CD4-positive, CD25-positive, alpha-beta regulatory T cell (primary cell): ENCODE results near the gene SSX2. TPM values are rescaled to one million over a fixed set of nuclear protein-coding genes. Genes with fewer than 3 reads are reported as not detected.
"Not testable (repeated sequence)": the region's sequence is repeated elsewhere in the genome, so short reads cannot be mapped to it uniquely, and the experiment has no call there.

Experiments
- ATAC-seq, 2 donors: fragments of 150-1000 bp; cut with Tn5 transposase; one replicate each; pipeline ENCODE4 v1.10.0; 2021; ENCODE audit warnings: low read depth in 2 of 2, moderate number of reproducible peaks in 2 of 2, moderate library complexity in 1 of 2
- DNase-seq, 3 donors: peaks; one replicate each; pipeline versions ENCODE4 v3.0.0 to v3.0.0-alpha.2; 2012 to 2022; ENCODE audit warnings: mixed read lengths in 1 of 3
- H3K27ac ChIP-seq: one replicate; pipeline ENCODE4 v1.7.0; 2013; ENCODE audit warnings: mild to moderate bottlenecking, low read length; ENCODE audit not compliant: insufficient read depth, poor library complexity, severe bottlenecking
- H3K27me3 ChIP-seq: one replicate; pipeline ENCODE4 v1.7.0; 2013; ENCODE audit warnings: low read length; ENCODE audit not compliant: control insufficient read depth, insufficient read depth
- H3K36me3 ChIP-seq: one replicate; pipeline ENCODE4 v1.7.0; 2013; ENCODE audit warnings: mild to moderate bottlenecking, low read length, moderate library complexity; ENCODE audit not compliant: control insufficient read depth, insufficient read depth
- H3K4me1 ChIP-seq: 2 replicates; pipeline ENCODE4 v1.7.0; 2013; ENCODE audit warnings: mild to moderate bottlenecking, low read length; ENCODE audit not compliant: insufficient read depth, control insufficient read depth, poor library complexity, severe bottlenecking
- H3K4me3 ChIP-seq: one replicate; pipeline ENCODE4 v1.7.0; 2013; ENCODE audit warnings: low read depth, mild to moderate bottlenecking, low read length, moderate library complexity
- H3K9me3 ChIP-seq, 2 experiments: 1 replicate in 1 of 2; 2 replicates in 1 of 2; pipeline ENCODE4 v1.7.0; 2013; ENCODE audit warnings: low read length in 2 of 2, mild to moderate bottlenecking in 1 of 2, moderate library complexity in 1 of 2; ENCODE audit not compliant: control insufficient read depth in 2 of 2
- H3K27ac Mint-ChIP-seq, 3 donors: one replicate each; pipeline ENCODE4 v1.8.0; 2020 to 2022; ENCODE audit warnings: mild to moderate bottlenecking in 3 of 3, mixed read lengths in 3 of 3, moderate library complexity in 2 of 3
- H3K27me3 Mint-ChIP-seq: one replicate; pipeline ENCODE4 v1.8.0; 2022; ENCODE audit warnings: mild to moderate bottlenecking, mixed read lengths
- H3K36me3 Mint-ChIP-seq: one replicate; pipeline ENCODE4 v1.8.0; 2020; ENCODE audit warnings: mixed read lengths
- H3K4me1 Mint-ChIP-seq, 4 donors: one replicate each; pipeline ENCODE4 v1.8.0; 2020 to 2022; ENCODE audit warnings: mixed read lengths in 4 of 4, mild to moderate bottlenecking in 1 of 4
- H3K4me3 Mint-ChIP-seq, 4 donors: one replicate each; pipeline ENCODE4 v1.8.0; 2020 to 2022; ENCODE audit warnings: mild to moderate bottlenecking in 4 of 4, mixed read lengths in 4 of 4, moderate library complexity in 3 of 4
- H3K9me3 Mint-ChIP-seq, 7 donors: one replicate each; pipeline ENCODE4 v1.8.0; 2020 to 2022; ENCODE audit warnings: mixed read lengths in 7 of 7, mild to moderate bottlenecking in 3 of 7, moderate library complexity in 2 of 7
- polyA plus RNA-seq, 4 donors: library from polyadenylated mRNA; unstranded; fragments of 300-500 nt; fragmentation: Illumina TruSeq; gene quantifications; one replicate each; pipeline ENCODE4 v1.2.3, GENCODE V29; 2021
- total RNA-seq: library from RNA; stranded (reverse); gene quantifications from one replicate; pipeline ENCODE4 v1.2.3, GENCODE V29; 2022

Gene SSX2, protein sequence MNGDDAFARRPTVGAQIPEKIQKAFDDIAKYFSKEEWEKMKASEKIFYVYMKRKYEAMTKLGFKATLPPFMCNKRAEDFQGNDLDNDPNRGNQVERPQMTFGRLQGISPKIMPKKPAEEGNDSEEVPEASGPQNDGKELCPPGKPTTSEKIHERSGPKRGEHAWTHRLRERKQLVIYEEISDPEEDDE
- total RNA-seq = not detected
- not detected for polyA plus RNA-seq

DNA sequence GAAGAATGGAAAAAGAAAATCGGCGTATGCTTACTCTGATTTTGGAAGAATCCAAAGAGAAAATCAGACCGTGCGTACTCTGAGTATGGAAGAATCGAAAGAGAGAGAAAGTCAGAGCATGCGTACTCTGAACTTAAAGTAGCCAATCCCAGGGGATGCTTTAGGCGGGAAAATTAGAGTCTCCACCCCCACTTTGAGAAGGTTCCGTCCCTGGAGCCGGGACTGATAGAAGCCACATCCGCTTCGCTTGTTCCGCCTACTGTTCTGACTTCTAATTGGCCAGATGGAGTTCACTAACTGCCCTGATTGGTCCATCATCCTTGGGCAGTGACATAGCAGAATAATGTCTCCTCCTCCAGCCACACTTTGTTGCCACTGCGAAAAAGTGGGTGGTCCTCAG, at the start of gene SSX2:
SSX2 (minus strand) TSS at position 101 of the 400 bp plus-strand sequence. CDS start 1,429 bp downstream, outside the sequence.
- ATAC-seq, H3K9me3 ChIP-seq, H3K4me1 Mint-ChIP-seq, H3K27me3 Mint-ChIP-seq, H3K36me3 ChIP-seq, H3K27ac Mint-ChIP-seq, DNase-seq, H3K9me3 Mint-ChIP-seq, H3K4me1 ChIP-seq, H3K27me3 ChIP-seq, H3K4me3 ChIP-seq, H3K27ac ChIP-seq, H3K4me3 Mint-ChIP-seq, H3K36me3 Mint-ChIP-seq: not testable (repeated sequence)

DNA sequence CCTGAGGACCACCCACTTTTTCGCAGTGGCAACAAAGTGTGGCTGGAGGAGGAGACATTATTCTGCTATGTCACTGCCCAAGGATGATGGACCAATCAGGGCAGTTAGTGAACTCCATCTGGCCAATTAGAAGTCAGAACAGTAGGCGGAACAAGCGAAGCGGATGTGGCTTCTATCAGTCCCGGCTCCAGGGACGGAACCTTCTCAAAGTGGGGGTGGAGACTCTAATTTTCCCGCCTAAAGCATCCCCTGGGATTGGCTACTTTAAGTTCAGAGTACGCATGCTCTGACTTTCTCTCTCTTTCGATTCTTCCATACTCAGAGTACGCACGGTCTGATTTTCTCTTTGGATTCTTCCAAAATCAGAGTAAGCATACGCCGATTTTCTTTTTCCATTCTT, 44.0 kb upstream of the SSX2 start, which contains the start of gene SSX2B:
SSX2B (plus strand) TSS at position 301 of the 400 bp plus-strand sequence. CDS start 1,429 bp downstream, outside the sequence.
- not testable (repeated sequence) for H3K9me3 Mint-ChIP-seq

DNA sequence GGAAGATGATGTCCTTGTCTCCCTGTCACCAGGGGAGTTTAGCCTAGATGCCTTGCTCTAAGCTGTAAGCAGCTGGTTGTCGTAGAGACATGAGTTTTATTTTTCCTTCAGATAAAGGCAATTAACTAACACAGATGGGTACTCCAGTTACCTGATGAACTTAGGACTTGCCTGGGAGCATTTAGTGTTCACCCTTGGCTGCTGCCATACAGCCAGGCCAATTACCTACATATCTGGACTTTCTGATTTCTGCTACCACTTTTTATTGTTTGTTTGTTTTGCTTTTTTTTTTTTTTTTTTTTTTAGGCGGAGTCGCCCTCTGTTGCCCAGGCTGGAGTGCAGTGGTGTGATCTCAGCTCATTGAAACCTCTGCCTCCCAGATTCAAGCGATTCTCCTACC, 14.9 kb downstream of the SSX2 start:
- H3K4me3 ChIP-seq, H3K9me3 Mint-ChIP-seq, H3K27me3 ChIP-seq, H3K4me1 ChIP-seq, H3K4me3 Mint-ChIP-seq, H3K27ac ChIP-seq, H3K9me3 ChIP-seq, H3K27ac Mint-ChIP-seq, H3K36me3 ChIP-seq, H3K27me3 Mint-ChIP-seq, ATAC-seq, DNase-seq, H3K36me3 Mint-ChIP-seq, H3K4me1 Mint-ChIP-seq: not testable (repeated sequence)

More for the DNA sequence above, 44.0 kb upstream of the SSX2 start, which contains the start of gene SSX2B:
- not testable (repeated sequence) for DNase-seq, H3K4me1 ChIP-seq, H3K27me3 ChIP-seq, H3K9me3 ChIP-seq, ATAC-seq, H3K36me3 ChIP-seq, H3K27me3 Mint-ChIP-seq, H3K27ac ChIP-seq, H3K4me1 Mint-ChIP-seq, H3K36me3 Mint-ChIP-seq, H3K27ac Mint-ChIP-seq, H3K4me3 ChIP-seq, H3K4me3 Mint-ChIP-seq

DNA sequence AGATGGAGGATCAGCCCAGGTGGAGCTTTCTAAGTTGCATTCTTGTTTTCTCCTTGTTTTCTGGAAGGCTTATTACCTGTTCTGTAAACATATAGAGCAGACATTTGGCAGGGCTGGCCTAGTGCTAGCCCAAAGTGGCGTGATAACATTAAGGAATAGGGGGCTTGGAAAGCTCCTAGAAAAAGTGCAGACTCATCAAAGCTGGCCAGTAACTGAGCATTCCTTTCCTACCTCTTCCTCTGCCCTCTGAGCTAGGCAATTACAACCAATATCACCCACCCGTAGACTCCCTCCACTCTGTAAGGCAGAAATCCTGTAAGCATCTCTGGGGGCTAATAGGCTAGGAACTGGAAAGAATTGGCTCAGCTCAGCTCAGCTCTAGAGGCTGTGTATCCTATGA, 44.8 kb downstream of the SSX2 start:
- not testable (repeated sequence) for H3K36me3 ChIP-seq, H3K9me3 Mint-ChIP-seq, H3K4me3 Mint-ChIP-seq, H3K36me3 Mint-ChIP-seq, H3K27ac ChIP-seq, H3K27me3 Mint-ChIP-seq, ATAC-seq, H3K4me3 ChIP-seq, H3K27me3 ChIP-seq, H3K27ac Mint-ChIP-seq, H3K4me1 ChIP-seq, DNase-seq, H3K9me3 ChIP-seq, H3K4me1 Mint-ChIP-seq

DNA sequence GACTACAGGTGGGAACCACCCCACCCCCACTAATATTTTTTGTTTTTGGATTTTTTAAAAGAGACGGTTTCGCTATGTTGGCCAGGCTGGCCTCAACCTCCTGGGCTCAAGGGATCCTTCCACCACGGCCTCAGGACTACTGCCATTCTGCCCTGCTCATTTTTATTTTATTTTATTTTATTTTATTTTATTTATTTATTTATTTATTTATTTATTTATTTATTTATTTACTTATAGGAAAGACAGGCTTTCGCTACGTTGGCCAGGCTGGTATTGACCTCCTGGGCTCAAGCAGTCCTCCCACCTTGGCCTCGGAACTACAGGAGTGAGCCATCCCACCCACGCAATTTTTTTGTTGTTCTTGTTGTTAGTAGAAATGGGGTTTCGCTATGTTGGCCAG, 51.5 kb downstream of the SSX2 start:
- not testable (repeated sequence) for H3K4me3 Mint-ChIP-seq, H3K36me3 Mint-ChIP-seq, H3K4me1 Mint-ChIP-seq, H3K9me3 Mint-ChIP-seq, DNase-seq, H3K27me3 ChIP-seq, H3K27ac ChIP-seq, H3K9me3 ChIP-seq, H3K4me3 ChIP-seq, H3K36me3 ChIP-seq, H3K27me3 Mint-ChIP-seq, ATAC-seq, H3K4me1 ChIP-seq, H3K27ac Mint-ChIP-seq

DNA sequence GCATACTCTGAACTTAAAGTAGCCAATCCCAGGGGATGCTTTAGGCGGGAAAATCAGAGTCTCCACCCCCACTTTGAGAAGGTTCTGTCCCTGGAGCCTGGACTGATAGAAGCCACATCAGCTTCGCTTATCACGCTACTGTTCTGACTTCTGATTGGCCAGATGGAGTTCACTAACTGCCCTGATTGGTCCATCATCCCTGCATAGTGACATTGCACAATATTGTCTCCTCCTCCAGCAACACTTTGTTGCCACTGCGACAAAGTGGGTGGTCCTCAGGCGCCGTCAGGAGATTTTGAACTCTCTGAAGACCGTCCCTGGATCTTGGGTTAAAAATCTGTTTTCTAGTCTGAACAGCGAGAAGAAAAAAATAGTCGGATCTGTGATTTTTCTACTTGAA, 52.2 kb downstream of the SSX2 start, which contains the start of gene SSX7:
SSX7 (minus strand) TSS at position 101 of the 400 bp plus-strand sequence. CDS start 1,428 bp downstream, outside the sequence.
- ATAC-seq, H3K27ac Mint-ChIP-seq, H3K27me3 ChIP-seq, DNase-seq, H3K4me3 ChIP-seq, H3K27me3 Mint-ChIP-seq, H3K4me1 Mint-ChIP-seq, H3K9me3 Mint-ChIP-seq, H3K9me3 ChIP-seq, H3K4me3 Mint-ChIP-seq, H3K4me1 ChIP-seq, H3K36me3 ChIP-seq, H3K36me3 Mint-ChIP-seq, H3K27ac ChIP-seq: not testable (repeated sequence)

GRCh38 chrX:52650676-52651075, 56.3 kb downstream of the SSX2 start:
- H3K27ac Mint-ChIP-seq, DNase-seq, H3K36me3 ChIP-seq, H3K4me3 Mint-ChIP-seq, H3K27me3 Mint-ChIP-seq, H3K36me3 Mint-ChIP-seq, H3K4me1 Mint-ChIP-seq, H3K9me3 Mint-ChIP-seq, H3K4me3 ChIP-seq, H3K9me3 ChIP-seq, H3K27ac ChIP-seq, H3K4me1 ChIP-seq, ATAC-seq, H3K27me3 ChIP-seq: not testable (repeated sequence)

DNA sequence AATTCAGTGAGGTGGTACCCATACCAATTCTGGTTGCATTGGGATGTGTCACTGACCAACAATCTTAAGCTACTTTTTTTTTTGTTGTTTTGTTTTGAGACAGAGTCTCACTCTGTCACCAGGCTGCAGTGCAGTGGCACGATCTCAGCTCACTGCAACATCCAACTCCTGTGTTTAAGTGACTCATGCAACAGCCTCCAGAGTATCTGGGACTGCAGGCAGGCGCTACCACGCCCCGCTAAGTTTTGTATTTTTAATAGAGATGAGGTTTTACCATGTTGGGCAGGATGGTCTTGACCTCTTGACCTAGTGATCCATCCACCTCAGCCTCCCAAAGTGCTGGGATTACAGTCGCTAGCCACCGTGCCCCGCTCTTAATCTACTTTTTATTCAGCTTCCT, 58.0 kb downstream of the SSX2 start:
- ATAC-seq, H3K4me3 Mint-ChIP-seq, H3K4me3 ChIP-seq, H3K36me3 ChIP-seq, H3K36me3 Mint-ChIP-seq, H3K9me3 ChIP-seq, H3K27ac Mint-ChIP-seq, DNase-seq, H3K4me1 Mint-ChIP-seq, H3K4me1 ChIP-seq, H3K9me3 Mint-ChIP-seq, H3K27ac ChIP-seq, H3K27me3 Mint-ChIP-seq, H3K27me3 ChIP-seq: not testable (repeated sequence)
